Calu3 (cell line): Measurements from ENCODE around the gene KCNK5. TPM values are rescaled to one million over a fixed set of nuclear protein-coding genes. Genes with fewer than 3 reads are reported as not detected.

Experiments
- BruUV-seq: library from RNA; stranded (reverse); fragments of 400-500 nt; replicated peaks from 2 replicates; lab custom pipeline; 2021; lab: Mats Ljungman, UMichigan
- CTCF ChIA-PET: fragments of 300-600 bp; sonication (Branson Sonifier 250); formaldehyde crosslinking; loops from one replicate; lab custom pipeline; 2022; ENCODE audit warnings: antibody characterized with exemption; lab: Charles Lee
- DNase-seq: peaks from one replicate; pipeline ENCODE4 v3.0.0; 2022
- H3K27ac Mint-ChIP-seq: one replicate; pipeline ENCODE4 v1.8.0; 2022; ENCODE audit warnings: mixed read lengths; ENCODE audit not compliant: unreplicated experiment
- H3K27me3 Mint-ChIP-seq: one replicate; pipeline ENCODE4 v1.8.0; 2022; ENCODE audit warnings: mixed read lengths; ENCODE audit not compliant: unreplicated experiment
- H3K36me3 Mint-ChIP-seq: one replicate; pipeline ENCODE4 v1.8.0; 2022; ENCODE audit warnings: mild to moderate bottlenecking, moderate library complexity, mixed read lengths; ENCODE audit not compliant: insufficient read depth, unreplicated experiment
- H3K4me1 Mint-ChIP-seq: one replicate; pipeline ENCODE4 v1.8.0; 2022; ENCODE audit warnings: mild to moderate bottlenecking, low read depth, mixed read lengths; ENCODE audit not compliant: unreplicated experiment
- H3K4me3 Mint-ChIP-seq: one replicate; pipeline ENCODE4 v1.8.0; 2022; ENCODE audit warnings: mild to moderate bottlenecking, low read depth, moderate library complexity, mixed read lengths; ENCODE audit not compliant: unreplicated experiment
- H3K9me3 Mint-ChIP-seq: one replicate; pipeline ENCODE4 v1.8.0; 2022; ENCODE audit warnings: low read depth, mixed read lengths; ENCODE audit not compliant: unreplicated experiment
- intact Hi-C: fragments of 100-400 bp; cut with micrococcal nuclease; formaldehyde crosslinking; loops from one replicate; pipeline ENCODE4 v1.10.0; 2022; ENCODE audit not compliant: unreplicated experiment
- total RNA-seq: library from RNA; stranded (reverse); gene quantifications from 2 replicates; pipeline ENCODE4 v1.2.3, GENCODE V29; 2022
- TF ChIP-seq, protein P1 (sequence below): fragments of 200-600 bp; IDR thresholded peaks from one replicate; pipeline ENCODE4 v1.8.0; 2022; ENCODE audit warnings: antibody characterized with exemption; ENCODE audit not compliant: unreplicated experiment

The KCNK5 gene
- total RNA-seq, 1 experiment from 2014 or later = 62.4 TPM

DNA sequence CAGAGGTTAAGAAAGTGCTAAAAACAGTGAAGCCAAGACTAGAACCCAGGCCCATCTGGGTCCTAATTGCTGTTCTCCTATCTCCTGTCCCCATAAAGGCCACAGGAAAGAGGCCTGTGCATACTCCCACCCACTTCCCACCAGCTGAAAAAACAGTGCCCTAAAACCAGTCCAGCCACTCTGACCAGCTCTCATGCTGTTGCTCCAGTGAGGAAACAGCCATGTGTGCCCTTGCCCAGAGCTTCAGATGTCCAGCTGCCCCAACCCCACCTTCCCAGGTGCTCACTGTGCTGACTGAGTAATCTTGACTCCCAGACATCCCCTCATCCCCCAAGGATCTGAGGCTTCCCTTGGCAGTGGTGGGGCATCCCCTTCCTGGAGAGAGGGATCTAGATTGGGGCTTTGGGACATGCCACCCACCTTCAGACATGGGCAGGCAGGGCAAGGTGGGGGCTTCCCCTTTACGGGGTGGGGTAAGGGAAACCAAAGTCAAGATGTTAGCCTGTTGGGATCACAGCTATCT, 28.7 kb downstream of the KCNK5 start:
- H3K4me3 Mint-ChIP-seq = peak overlapping the region; percentile 32
- no peaks in the 10 kb centered on the region for H3K9me3 Mint-ChIP-seq
- TF ChIP-seq, protein P1, sequence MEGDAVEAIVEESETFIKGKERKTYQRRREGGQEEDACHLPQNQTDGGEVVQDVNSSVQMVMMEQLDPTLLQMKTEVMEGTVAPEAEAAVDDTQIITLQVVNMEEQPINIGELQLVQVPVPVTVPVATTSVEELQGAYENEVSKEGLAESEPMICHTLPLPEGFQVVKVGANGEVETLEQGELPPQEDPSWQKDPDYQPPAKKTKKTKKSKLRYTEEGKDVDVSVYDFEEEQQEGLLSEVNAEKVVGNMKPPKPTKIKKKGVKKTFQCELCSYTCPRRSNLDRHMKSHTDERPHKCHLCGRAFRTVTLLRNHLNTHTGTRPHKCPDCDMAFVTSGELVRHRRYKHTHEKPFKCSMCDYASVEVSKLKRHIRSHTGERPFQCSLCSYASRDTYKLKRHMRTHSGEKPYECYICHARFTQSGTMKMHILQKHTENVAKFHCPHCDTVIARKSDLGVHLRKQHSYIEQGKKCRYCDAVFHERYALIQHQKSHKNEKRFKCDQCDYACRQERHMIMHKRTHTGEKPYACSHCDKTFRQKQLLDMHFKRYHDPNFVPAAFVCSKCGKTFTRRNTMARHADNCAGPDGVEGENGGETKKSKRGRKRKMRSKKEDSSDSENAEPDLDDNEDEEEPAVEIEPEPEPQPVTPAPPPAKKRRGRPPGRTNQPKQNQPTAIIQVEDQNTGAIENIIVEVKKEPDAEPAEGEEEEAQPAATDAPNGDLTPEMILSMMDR = no peak
- BruUV-seq = no TSS peak
- CTCF ChIA-PET = interaction anchor here (1.8 to 1.9 kb wide), 2 partner anchors 11 to 33 kb away, joined by 3 to 9 read pairs; no protein-coding TSS in a partner anchor
- H3K27me3 Mint-ChIP-seq = no peaks in the 10 kb centered on the region
- peak; percentile 66 for DNase-seq
- H3K27ac Mint-ChIP-seq = peak overlapping the region; percentile 70
- peaks cover 91% of the 10 kb centered on the region for H3K4me1 Mint-ChIP-seq
- peaks cover 71% of the 10 kb centered on the region for H3K36me3 Mint-ChIP-seq
- intact Hi-C loops = loop anchor here (5.0 kb wide), 1 partner anchor 33 kb away; no protein-coding TSS in a partner anchor

DNA sequence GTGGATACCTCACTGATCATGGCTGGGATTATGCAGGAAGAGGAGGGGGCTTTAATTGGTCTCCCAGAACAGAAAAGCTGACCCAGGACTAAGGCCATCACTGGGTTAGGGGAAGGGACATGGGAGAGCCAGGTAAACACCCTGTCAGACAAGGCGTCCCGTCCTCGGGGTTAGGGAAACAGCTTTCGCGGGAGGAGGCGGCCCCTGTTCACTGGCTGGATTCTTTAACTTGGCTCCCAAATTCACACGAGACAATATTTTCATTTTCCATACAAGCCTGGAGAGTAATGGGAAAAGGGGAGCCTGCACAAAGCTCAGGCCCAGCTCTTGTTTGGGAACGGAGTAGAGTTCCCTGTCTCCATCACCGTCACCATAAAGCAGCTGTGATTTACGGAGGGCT, 29.3 kb downstream of the KCNK5 start:
- Mint-ChIP-seq H3K27me3 (no peaks in the 10 kb centered on the region), H3K4me3 (peak overlapping the region; percentile 32), H3K4me1 (peaks cover 85% of the 10 kb centered on the region), H3K9me3 (no peaks in the 10 kb centered on the region), H3K36me3 (peaks cover 73% of the 10 kb centered on the region), H3K27ac (peak overlapping the region; percentile 70)
- intact Hi-C loops = loop anchor here (5.0 kb wide), 1 partner anchor 33 kb away; no protein-coding TSS in a partner anchor
- no TSS peak for BruUV-seq
- CTCF ChIA-PET = interaction anchor here (1.8 to 1.9 kb wide), 2 partner anchors 10 to 32 kb away, joined by 3 to 9 read pairs; no protein-coding TSS in a partner anchor
- DNase-seq = no peak
- TF ChIP-seq, protein P1 = no peak

DNA sequence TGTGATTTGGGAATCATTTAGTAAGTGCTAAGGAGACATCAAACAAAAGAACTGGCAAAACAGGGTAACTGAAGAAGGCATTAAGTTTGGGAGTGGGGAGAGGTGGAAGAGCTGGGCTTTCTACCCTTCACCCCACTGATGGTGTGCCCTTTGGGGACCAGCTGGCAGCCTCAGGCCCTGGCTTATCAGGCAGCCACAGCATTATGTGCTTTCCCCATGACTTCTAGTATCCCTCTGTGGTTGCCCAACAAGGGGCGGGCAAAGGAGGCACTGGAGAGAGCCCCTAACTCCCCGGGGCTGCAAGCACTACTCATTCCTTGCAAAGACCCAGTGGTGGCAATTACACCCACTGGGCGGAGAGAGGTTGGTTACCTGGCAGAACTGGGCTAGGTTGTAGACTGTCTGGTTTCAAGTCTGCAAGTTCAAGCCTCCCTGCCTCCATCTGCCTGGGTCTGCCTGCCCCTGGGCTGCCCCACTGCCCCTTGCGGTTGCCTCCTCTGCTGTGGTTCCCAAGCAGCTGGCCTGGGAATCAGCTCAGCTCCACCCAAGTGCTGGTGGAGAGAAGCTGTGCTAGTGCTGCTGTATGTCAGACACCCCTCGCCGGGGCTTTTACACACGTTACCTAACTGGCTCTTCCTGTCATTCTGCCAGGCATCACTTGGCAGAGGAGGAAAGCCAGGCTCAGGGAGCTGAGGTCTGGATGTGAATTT, 29.9 kb downstream of the KCNK5 start:
- H3K27me3 Mint-ChIP-seq = no peaks in the 10 kb centered on the region
- peaks cover 75% of the 10 kb centered on the region for H3K36me3 Mint-ChIP-seq
- H3K4me3 Mint-ChIP-seq = peak overlapping the region; percentile 32
- intact Hi-C loops = no loop called here
- peak overlapping the region; percentile 70 for H3K27ac Mint-ChIP-seq
- no peak for DNase-seq
- TF ChIP-seq, protein P1 = no peak
- peaks cover 79% of the 10 kb centered on the region for H3K4me1 Mint-ChIP-seq
- H3K9me3 Mint-ChIP-seq = no peaks in the 10 kb centered on the region
- CTCF ChIA-PET = interaction anchor here (1.8 to 1.9 kb wide), 2 partner anchors 9 to 32 kb away, joined by 3 to 9 read pairs; no protein-coding TSS in a partner anchor
- BruUV-seq = no TSS peak

DNA sequence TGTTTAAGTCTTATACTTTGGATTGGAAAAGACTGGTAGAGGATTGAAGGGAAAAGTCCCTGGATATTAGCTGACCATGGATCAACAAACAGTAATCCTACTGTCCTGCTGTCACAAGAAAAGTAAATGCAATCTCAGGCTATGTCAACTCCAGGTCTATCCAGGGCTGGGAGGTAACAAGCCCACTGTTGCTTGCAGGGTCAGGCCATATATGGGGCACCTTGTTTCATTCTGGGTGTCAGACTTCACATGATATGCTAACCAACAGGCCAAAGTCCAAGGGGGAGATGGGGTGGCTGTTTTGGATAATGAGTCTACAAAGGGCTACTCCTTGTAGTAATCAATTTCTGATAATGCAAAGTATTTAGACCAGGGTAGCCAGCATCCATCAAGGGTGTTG, 30.7 kb downstream of the KCNK5 start:
- CTCF ChIA-PET = interaction anchor here (2.6 kb wide), 1 partner anchor 104 kb away, joined by 15 read pairs; no protein-coding TSS in a partner anchor
- intact Hi-C loops = no loop called here
- peak overlapping the region; percentile 18 for H3K27ac Mint-ChIP-seq
- H3K27me3 Mint-ChIP-seq = no peaks in the 10 kb centered on the region
- H3K9me3 Mint-ChIP-seq = no peaks in the 10 kb centered on the region
- no peak for DNase-seq
- peaks cover 75% of the 10 kb centered on the region for H3K36me3 Mint-ChIP-seq
- TF ChIP-seq, protein P1 = no peak
- peaks cover 77% of the 10 kb centered on the region for H3K4me1 Mint-ChIP-seq
- H3K4me3 Mint-ChIP-seq = no peak overlapping the region
- no TSS peak for BruUV-seq
